K562 (cell line): ENCODE measurements around the gene NRCAM. TPM values are rescaled to one million over a fixed set of nuclear protein-coding genes. Genes with fewer than 3 reads are reported as not detected.

Experiments used
- ATAC-seq: fragments of 200-7000 bp; cut with Tn5 transposase; 3 replicates; pipeline ENCODE4 v1.9.1; 2020; ENCODE audit warnings: moderate library complexity
- BruUV-seq: library from RNA; stranded (reverse); fragments of 400-500 nt; replicated peaks from 2 replicates; lab custom pipeline; 2021; lab: Mats Ljungman, UMichigan
- CTCF ChIA-PET: fragments of 300-600 bp; formaldehyde crosslinking; extraction: SDS; loops from one replicate; lab custom pipeline; 2021; ENCODE audit warnings: low intra/inter-chr PET ratio; lab: Yijun Ruan, JAX
- POLR2A ChIA-PET: fragments of 300-600, 350-650 bp; sonication (Branson Sonifier 250); formaldehyde crosslinking; extraction: SDS; loops from one replicate; lab custom pipeline; 2021; ENCODE audit warnings: antibody characterized with exemption, inconsistent platforms; lab: Yijun Ruan, JAX
- DNase-seq, 4 experiments: peaks; one replicate each; pipeline versions ENCODE4 v3.0.0 to v3.0.0-alpha.2; 2011 to 2018; ENCODE audit warnings: low spot score in 3 of 4, mixed read lengths in 3 of 4; ENCODE audit errors: extremely low read depth in 1 of 4
- FAIRE-seq: peaks from 2 replicates; lab custom pipeline; 2011; peaks lifted over from hg19 to GRCh38; lab: Jason Lieb, UNC
- H2AFZ ChIP-seq: 2 replicates; pipeline ENCODE4 v1.6.0; 2011; ENCODE audit warnings: low read depth, low read length, control low read depth, inconsistent platforms
- H3K27ac ChIP-seq: fragments of 200-600 bp; 3 replicates; pipeline ENCODE4 v1.8.0; 2011; ENCODE audit warnings: low read depth, mild to moderate bottlenecking, control low read depth, inconsistent platforms, low read length, moderate library complexity, mixed read lengths; ENCODE audit errors: extremely low read depth
- H3K27me3 ChIP-seq, 2 experiments: fragments of 300-600 bp in 1 of 2; 2 replicates in 1 of 2; 3 replicates in 1 of 2; pipeline versions ENCODE4 v1.6.0 to v1.8.0; 2011; ENCODE audit warnings: inconsistent platforms in 2 of 2, low read length in 2 of 2, mild to moderate bottlenecking in 1 of 2, mixed read lengths in 1 of 2, moderate library complexity in 1 of 2; ENCODE audit not compliant: control insufficient read depth in 2 of 2, insufficient read depth in 2 of 2
- H3K36me3 ChIP-seq: fragments of 300-600 bp; 3 replicates; pipeline ENCODE4 v1.8.0; 2011; ENCODE audit warnings: mild to moderate bottlenecking, low read length, inconsistent platforms; ENCODE audit not compliant: control insufficient read depth, insufficient read depth
- H3K4me1 ChIP-seq, 2 experiments: fragments of 200-600 bp in 1 of 2; replicated peaks in 1 of 2; 2 replicates in 1 of 2; 3 replicates in 1 of 2; pipeline versions ENCODE4 v1.5.1 to v1.8.0; 2011; ENCODE audit warnings: inconsistent platforms in 2 of 2, low read length in 2 of 2, mild to moderate bottlenecking in 1 of 2, mixed read lengths in 1 of 2, moderate library complexity in 1 of 2; ENCODE audit not compliant: control insufficient read depth in 2 of 2, insufficient read depth in 2 of 2
- H3K4me2 ChIP-seq: 2 replicates; pipeline ENCODE4 v1.6.1; 2011; ENCODE audit warnings: low read length, control low read depth, inconsistent platforms, mixed read lengths; ENCODE audit not compliant: insufficient read depth
- H3K4me3 ChIP-seq: fragments of 200-600 bp; sonication (generic), shearing (Covaris generic); 2 replicates; pipeline ENCODE4 v1.5.1; 2016; ENCODE audit warnings: control low read depth, inconsistent platforms
- H3K79me2 ChIP-seq: fragments of 200-600 bp; 3 replicates; pipeline ENCODE4 v1.8.0; 2011; ENCODE audit warnings: low read length, inconsistent platforms; ENCODE audit not compliant: control insufficient read depth, insufficient read depth
- H3K9ac ChIP-seq, 2 experiments: 2 replicates each; pipeline versions ENCODE4 v1.6.0 to v1.6.1; 2011; ENCODE audit warnings: low read depth in 2 of 2, low read length in 2 of 2, control low read depth in 1 of 2, inconsistent platforms in 1 of 2, mild to moderate bottlenecking in 1 of 2, mixed read lengths in 1 of 2; ENCODE audit not compliant: insufficient read depth in 1 of 2
- H3K9me1 ChIP-seq: one replicate; pipeline ENCODE4 v1.6.0; 2011; ENCODE audit warnings: inconsistent platforms, mild to moderate bottlenecking, low read length, moderate library complexity; ENCODE audit not compliant: control insufficient read depth, insufficient read depth
- H3K9me3 ChIP-seq: replicated peaks from 2 replicates; pipeline ENCODE4 v1.5.1; 2011; ENCODE audit warnings: low read depth, low read length, inconsistent platforms; ENCODE audit not compliant: control insufficient read depth, insufficient read depth
- H4K20me1 ChIP-seq: replicated peaks from 2 replicates; pipeline ENCODE4 v1.6.1; 2011; ENCODE audit warnings: low read length, inconsistent platforms, mixed read lengths; ENCODE audit not compliant: control insufficient read depth, insufficient read depth
- ETV5 ChIP-seq: sonication (generic); formaldehyde crosslinking; IDR thresholded peaks from 2 replicates; pipeline ENCODE4 v1.4.0; 2020; ENCODE audit warnings: low read depth, mild to moderate bottlenecking, missing genetic modification reagents
- FOXJ3 ChIP-seq: sonication (generic); formaldehyde crosslinking; IDR thresholded peaks from 2 replicates; pipeline ENCODE4 v1.4.0; 2020; ENCODE audit warnings: mild to moderate bottlenecking, missing genetic modification reagents
- HMBOX1 ChIP-seq: sonication (generic); IDR thresholded peaks from 2 replicates; pipeline ENCODE4 v1.6.1; 2016
- MTA1 ChIP-seq: fragments of 450-650 bp; IDR thresholded peaks from 2 replicates; pipeline ENCODE4 v1.6.1; 2017; ENCODE audit warnings: borderline replicate concordance
- POLR3G ChIP-seq: IDR thresholded peaks from 2 replicates; pipeline ENCODE4 v1.6.1; 2011; ENCODE audit not compliant: insufficient read length, insufficient replicate concordance; ENCODE audit errors: extremely low read depth
- PTTG1 ChIP-seq: fragments of 450-650 bp; IDR thresholded peaks from 2 replicates; pipeline ENCODE4 v1.6.1; 2016; ENCODE audit warnings: low read depth, mild to moderate bottlenecking, missing genetic modification characterization, missing compliant biosample characterization
- SAFB2 ChIP-seq: fragments of 200-400 bp; formaldehyde crosslinking; IDR thresholded peaks from 2 replicates; pipeline ENCODE4 v1.6.1; 2018; ENCODE audit warnings: borderline replicate concordance, low read length, low read depth, moderate library complexity; ENCODE audit not compliant: severe bottlenecking
- ZNF766 ChIP-seq: fragments of 200-800 bp; sonication (Bioruptor generic); conservative IDR thresholded peaks from 2 replicates; pipeline ENCODE4 v1.6.1; 2016; ENCODE audit warnings: missing genetic modification characterization, missing compliant biosample characterization
- WGBS: fragments of 100-300 bp; shearing (Covaris generic); methylation state at CpG from one replicate; pipeline ENCODE4 v1.1.6; 2016; ENCODE audit warnings: low coverage, mixed read lengths; ENCODE audit not compliant: insufficient coverage; ENCODE audit errors: missing lambda C conversion rate; 5-methylcytosine and 5-hydroxymethylcytosine counted together
- in situ Hi-C: fragments of 300-500 bp; cut with MboI; formaldehyde crosslinking; loops from 4 replicates; pipeline ENCODE4 v1.15.0; 2018; ENCODE audit warnings: inconsistent platforms, mixed read lengths
- intact Hi-C: fragments of 100-400 bp; cut with micrococcal nuclease; formaldehyde crosslinking; loops from 2 replicates; pipeline ENCODE4 v1.14.2; 2022
- polyA plus RNA-seq, 8 experiments: library from polyadenylated mRNA; depleted of rRNA in 4 of 8; stranded (reverse) in 5 of 8; unstranded in 3 of 8; fragments of >200 nt; fragmentation: Nextera tagmentation in 2 of 8; fragmentation: Illumina TruSeq in 1 of 8; extraction: Ambion mirVana in 2 of 8; extraction: Trizol in 1 of 8; gene quantifications; 2 replicates each; pipeline versions ENCODE4 v1.2.1 to v1.2.3, GENCODE V29; 2011 to 2014; ENCODE audit warnings: inconsistent platforms in 1 of 8, missing spikeins in 1 of 8
- total RNA-seq, 7 experiments: library from RNA; depleted of rRNA in 6 of 7; stranded (reverse); fragments of >200 nt in 6 of 7; fragmentation: Illumina TruSeq in 2 of 7; extraction: Trizol in 2 of 7; gene quantifications; 2 replicates each; pipeline versions ENCODE4 v1.2.1 to v1.2.3, GENCODE V29; 2011 to 2021; ENCODE audit warnings: low replicate concordance in 1 of 7
- TF ChIP-seq, protein P1 (sequence below): sonication (generic); formaldehyde crosslinking; IDR thresholded peaks from 2 replicates; pipeline ENCODE4 v1.8.0; 2022; ENCODE audit warnings: mild to moderate bottlenecking, low read depth, missing genetic modification reagents
- TF ChIP-seq, protein P2 (sequence below), 2 experiments: fragments of 450-650 bp; formaldehyde crosslinking in 1 of 2; IDR thresholded peaks; 2 replicates each; pipeline versions ENCODE4 v1.4.0 to v1.6.1; 2014 to 2020; ENCODE audit warnings: mild to moderate bottlenecking in 2 of 2, borderline replicate concordance in 1 of 2, low read depth in 1 of 2

The NRCAM gene
- total and polyA plus RNA-seq, 9 of the 15 experiments (the other 6 are each of a cell fraction or from before 2014, with no cell fraction given) = 0.03 to 0.54 (median 0.12) TPM; not detected in 1

GRCh38 chr7:108384716-108385483, 71.3 kb downstream of the NRCAM start:
- ChIA-PET CTCF (interaction anchor here (0.5 to 0.7 kb wide), 2 partner anchors 61 to 114 kb away, joined by 3 to 4 read pairs; no protein-coding TSS in a partner anchor), POLR2A (interaction anchor here (1.3 kb wide), 1 partner anchor 13 kb away, joined by 4 read pairs; no protein-coding TSS in a partner anchor)
- no peaks in the 10 kb centered on the region for H3K36me3 ChIP-seq
- FAIRE-seq (no peak), ATAC-seq (peak; percentile 92), DNase-seq (peak in 1 of 4 experiments; percentile 27)
- H2AFZ ChIP-seq = no peak overlapping the region
- no peaks in the 10 kb centered on the region for H3K4me1 ChIP-seq
- no peaks in the 10 kb centered on the region for H3K79me2 ChIP-seq
- WGBS = 1% methylated on average over 5 of the region's 5 CpGs
- intact Hi-C loops (loop anchor here (2.0 to 10.0 kb wide), 2 partner anchors 110 to 206 kb away; no protein-coding TSS in a partner anchor), in situ Hi-C loops (no loop called here)
- peaks cover 2 to 9% of the 10 kb centered on the region in 2 experiments; a peak in 1 of 5 replicates for H3K27me3 ChIP-seq
- H3K27ac ChIP-seq = no peak overlapping the region
- H3K4me2 ChIP-seq = no peak overlapping the region
- H3K9me1 ChIP-seq = no peaks in the 10 kb centered on the region
- no peaks in the 10 kb centered on the region for H3K9me3 ChIP-seq
- BruUV-seq = no TSS peak
- H4K20me1 ChIP-seq = no peaks in the 10 kb centered on the region
- H3K9ac ChIP-seq = no peak overlapping the region
- H3K4me3 ChIP-seq = no peak overlapping the region
- TF ChIP-seq MTA1 (no peak), SAFB2 (no peak), ZNF766 (no peak), ETV5 (CRISPR knock-in tag) (no peak), PTTG1 (tag) (no peak), FOXJ3 (CRISPR knock-in tag) (no peak), HMBOX1 (no peak; the same call in 1 of the 2 replicates), POLR3G (no peak)
- TF ChIP-seq, protein P1, sequence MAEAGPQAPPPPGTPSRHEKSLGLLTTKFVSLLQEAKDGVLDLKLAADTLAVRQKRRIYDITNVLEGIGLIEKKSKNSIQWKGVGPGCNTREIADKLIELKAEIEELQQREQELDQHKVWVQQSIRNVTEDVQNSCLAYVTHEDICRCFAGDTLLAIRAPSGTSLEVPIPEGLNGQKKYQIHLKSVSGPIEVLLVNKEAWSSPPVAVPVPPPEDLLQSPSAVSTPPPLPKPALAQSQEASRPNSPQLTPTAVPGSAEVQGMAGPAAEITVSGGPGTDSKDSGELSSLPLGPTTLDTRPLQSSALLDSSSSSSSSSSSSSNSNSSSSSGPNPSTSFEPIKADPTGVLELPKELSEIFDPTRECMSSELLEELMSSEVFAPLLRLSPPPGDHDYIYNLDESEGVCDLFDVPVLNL (CRISPR knock-in tag) = no peak
- TF ChIP-seq, protein P2, sequence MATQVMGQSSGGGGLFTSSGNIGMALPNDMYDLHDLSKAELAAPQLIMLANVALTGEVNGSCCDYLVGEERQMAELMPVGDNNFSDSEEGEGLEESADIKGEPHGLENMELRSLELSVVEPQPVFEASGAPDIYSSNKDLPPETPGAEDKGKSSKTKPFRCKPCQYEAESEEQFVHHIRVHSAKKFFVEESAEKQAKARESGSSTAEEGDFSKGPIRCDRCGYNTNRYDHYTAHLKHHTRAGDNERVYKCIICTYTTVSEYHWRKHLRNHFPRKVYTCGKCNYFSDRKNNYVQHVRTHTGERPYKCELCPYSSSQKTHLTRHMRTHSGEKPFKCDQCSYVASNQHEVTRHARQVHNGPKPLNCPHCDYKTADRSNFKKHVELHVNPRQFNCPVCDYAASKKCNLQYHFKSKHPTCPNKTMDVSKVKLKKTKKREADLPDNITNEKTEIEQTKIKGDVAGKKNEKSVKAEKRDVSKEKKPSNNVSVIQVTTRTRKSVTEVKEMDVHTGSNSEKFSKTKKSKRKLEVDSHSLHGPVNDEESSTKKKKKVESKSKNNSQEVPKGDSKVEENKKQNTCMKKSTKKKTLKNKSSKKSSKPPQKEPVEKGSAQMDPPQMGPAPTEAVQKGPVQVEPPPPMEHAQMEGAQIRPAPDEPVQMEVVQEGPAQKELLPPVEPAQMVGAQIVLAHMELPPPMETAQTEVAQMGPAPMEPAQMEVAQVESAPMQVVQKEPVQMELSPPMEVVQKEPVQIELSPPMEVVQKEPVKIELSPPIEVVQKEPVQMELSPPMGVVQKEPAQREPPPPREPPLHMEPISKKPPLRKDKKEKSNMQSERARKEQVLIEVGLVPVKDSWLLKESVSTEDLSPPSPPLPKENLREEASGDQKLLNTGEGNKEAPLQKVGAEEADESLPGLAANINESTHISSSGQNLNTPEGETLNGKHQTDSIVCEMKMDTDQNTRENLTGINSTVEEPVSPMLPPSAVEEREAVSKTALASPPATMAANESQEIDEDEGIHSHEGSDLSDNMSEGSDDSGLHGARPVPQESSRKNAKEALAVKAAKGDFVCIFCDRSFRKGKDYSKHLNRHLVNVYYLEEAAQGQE (IDR thresholded peaks at IDR 0.05; ENCODE audit: borderline replicate concordance) = peak; percentile 38; the same call in 1 of the 2 replicates
- TF ChIP-seq, protein P2 (CRISPR knock-in tag; IDR thresholded peaks at IDR 0.05; ENCODE audit: low read depth) = no peak
